ENCODE measurements around the gene KIF27. TPM values are rescaled to one million over a fixed set of nuclear protein-coding genes. Genes with fewer than 3 reads are reported as not detected.
"Not testable (repeated sequence)": the region's sequence is repeated elsewhere in the genome, so short reads cannot be mapped to it uniquely, and the experiment has no call there.

Gene KIF27
- total and polyA plus RNA-seq, 5 donors, result 0.75 to 6.5 (median 4.3) TPM

GRCh38 chr9:83957248-83957513 is 35.9 kb upstream of the KIF27 start:
- DNase-seq, result no peak
- no peaks in the 10 kb centered on the region for H3K27me3 ChIP-seq (ENCODE audit: control insufficient read depth, insufficient read depth)
- H3K4me3 ChIP-seq (ENCODE audit: low read length), result peak overlapping the region; percentile 66
- no peaks in the 10 kb centered on the region for H3K4me1 ChIP-seq (ENCODE audit: control insufficient read depth, insufficient read depth, low read length)
- intact Hi-C loops (cut with DNase I), result no loop called here
- no peak for ATAC-seq
- H3K9me3 ChIP-seq (ENCODE audit: control insufficient read depth, low read length), result no peaks in the 10 kb centered on the region
- WGBS, result 74% methylated on average over 4 of the region's 4 CpGs
- H3K27ac ChIP-seq (ENCODE audit: low read length), result no peak overlapping the region

- intact Hi-C loops (cut with DNase I), result no loop called here
- no peaks in the 10 kb centered on the region for H3K9me3 ChIP-seq (ENCODE audit: control insufficient read depth, low read length)
Measured at GRCh38 chr9:83956436-83957247, 35.4 kb upstream of the KIF27 start.

GRCh38 chr9:83956086-83956435 is 34.8 kb upstream of the KIF27 start:
- 7% methylated on average over 23 of the region's 23 CpGs for WGBS
- DNase-seq (peak; percentile 40 to 79 (median 78)), ATAC-seq (peak; percentile 51 to 70)
- Histone ChIP-seq H3K4me1 (ENCODE audit: control insufficient read depth, insufficient read depth, low read length) (no peaks in the 10 kb centered on the region), H3K4me3 (ENCODE audit: low read length) (peak overlapping the region; percentile 66), H3K27ac (ENCODE audit: low read length) (peak overlapping the region; percentile 79), H3K9me3 (ENCODE audit: control insufficient read depth, low read length) (no peaks in the 10 kb centered on the region), H3K27me3 (ENCODE audit: control insufficient read depth, insufficient read depth) (no peaks in the 10 kb centered on the region)
- intact Hi-C loops (cut with DNase I), result no loop called here

More at GRCh38 chr9:83956436-83957247, 35.4 kb upstream of the KIF27 start:
- peak; percentile 83 to 92 (median 90) for DNase-seq
- peak; percentile 96 for ATAC-seq
- Histone ChIP-seq H3K27me3 (ENCODE audit: control insufficient read depth, insufficient read depth) (no peaks in the 10 kb centered on the region), H3K27ac (ENCODE audit: low read length) (peak overlapping the region; percentile 79), H3K4me1 (ENCODE audit: control insufficient read depth, insufficient read depth, low read length) (no peaks in the 10 kb centered on the region), H3K4me3 (ENCODE audit: low read length) (peak overlapping the region; percentile 66)
- WGBS, result 2% methylated on average over 57 of the region's 57 CpGs

GRCh38 chr9:83948096-83948495 is 26.9 kb upstream of the KIF27 start:
- H3K4me1 ChIP-seq (ENCODE audit: control insufficient read depth, insufficient read depth, low read length); H3K9me3 ChIP-seq (ENCODE audit: control insufficient read depth, low read length); H3K4me3 ChIP-seq (ENCODE audit: low read length); H3K27me3 ChIP-seq (ENCODE audit: control insufficient read depth, insufficient read depth); H3K27ac ChIP-seq (ENCODE audit: low read length); ATAC-seq: not testable (repeated sequence)
- WGBS, result 98% methylated on average over 32 of the region's 39 CpGs
- intact Hi-C loops (cut with DNase I), result loop anchor here in 1 of 4 donors (10.0 kb wide), 1 partner anchor 227 kb away; no protein-coding TSS in a partner anchor
- DNase-seq, result peak in 1 of 3 donors; percentile 59

- WGBS, result 89% methylated on average over 5 of the region's 5 CpGs
- Histone ChIP-seq H3K4me3 (ENCODE audit: low read length) (no peak overlapping the region), H3K27ac (ENCODE audit: low read length) (no peak overlapping the region), H3K4me1 (ENCODE audit: control insufficient read depth, insufficient read depth, low read length) (no peaks in the 10 kb centered on the region), H3K9me3 (ENCODE audit: control insufficient read depth, low read length) (no peaks in the 10 kb centered on the region), H3K27me3 (ENCODE audit: control insufficient read depth, insufficient read depth) (no peaks in the 10 kb centered on the region)
- DNase-seq (no peak), ATAC-seq (no peak)
- intact Hi-C loops (cut with DNase I), result loop anchor here in 2 of 4 donors (2.0 to 10.0 kb wide), 3 partner anchors 234 to 377 kb away; no protein-coding TSS in a partner anchor
Measured at GRCh38 chr9:83940590-83941303, 19.5 kb upstream of the KIF27 start.

GRCh38 chr9:83937861-83938455 is 16.7 kb upstream of the KIF27 start:
- intact Hi-C loops (cut with DNase I), result loop anchor here in 3 of 4 donors (2.0 to 10.0 kb wide), 4 partner anchors 237 to 374 kb away; no protein-coding TSS in a partner anchor
- H3K4me1 ChIP-seq (ENCODE audit: control insufficient read depth, insufficient read depth, low read length), result peaks cover 4% of the 10 kb centered on the region
- H3K9me3 ChIP-seq (ENCODE audit: control insufficient read depth, low read length), result no peaks in the 10 kb centered on the region
- DNase-seq, result no peak
- no peaks in the 10 kb centered on the region for H3K27me3 ChIP-seq (ENCODE audit: control insufficient read depth, insufficient read depth)
- peak; percentile 55 to 58 for ATAC-seq
- no peak overlapping the region for H3K27ac ChIP-seq (ENCODE audit: low read length)
- H3K4me3 ChIP-seq (ENCODE audit: low read length), result no peak overlapping the region
- WGBS, result 47% methylated on average over 1 of the region's 1 CpG

GRCh38 chr9:83936523-83936922 is 15.3 kb upstream of the KIF27 start:
- DNase-seq (no peak), ATAC-seq (no peak)
- H3K9me3 ChIP-seq (ENCODE audit: control insufficient read depth, low read length), result no peaks in the 10 kb centered on the region
- intact Hi-C loops (cut with DNase I), result loop anchor here in 3 of 4 donors (2.0 to 10.0 kb wide), 4 partner anchors 238 to 376 kb away; no protein-coding TSS in a partner anchor
- WGBS, result 79% methylated on average over 6 of the region's 6 CpGs
- H3K4me3 ChIP-seq (ENCODE audit: low read length), result no peak overlapping the region
- no peaks in the 10 kb centered on the region for H3K27me3 ChIP-seq (ENCODE audit: control insufficient read depth, insufficient read depth)
- H3K4me1 ChIP-seq (ENCODE audit: control insufficient read depth, insufficient read depth, low read length), result peaks cover 4% of the 10 kb centered on the region
- H3K27ac ChIP-seq (ENCODE audit: low read length), result no peak overlapping the region

GRCh38 chr9:83935276-83935935 is 14.2 kb upstream of the KIF27 start:
- peaks cover 4% of the 10 kb centered on the region for H3K4me1 ChIP-seq (ENCODE audit: control insufficient read depth, insufficient read depth, low read length)
- H3K4me3 ChIP-seq (ENCODE audit: low read length), result no peak overlapping the region
- 72% methylated on average over 3 of the region's 3 CpGs for WGBS
- DNase-seq, result no peak
- H3K27me3 ChIP-seq (ENCODE audit: control insufficient read depth, insufficient read depth), result no peaks in the 10 kb centered on the region
- ATAC-seq, result no peak
- no peak overlapping the region for H3K27ac ChIP-seq (ENCODE audit: low read length)
- intact Hi-C loops (cut with DNase I), result loop anchor here in 2 of 4 donors (5.0 to 10.0 kb wide), 3 partner anchors 239 to 377 kb away; no protein-coding TSS in a partner anchor
- no peaks in the 10 kb centered on the region for H3K9me3 ChIP-seq (ENCODE audit: control insufficient read depth, low read length)

GRCh38 chr9:83934569-83935275 is 13.5 kb upstream of the KIF27 start:
- ATAC-seq, result peak in 1 of 2 donors; percentile 23
- H3K4me3 ChIP-seq (ENCODE audit: low read length), result no peak overlapping the region
- DNase-seq, result no peak
- H3K9me3 ChIP-seq (ENCODE audit: control insufficient read depth, low read length), result no peaks in the 10 kb centered on the region
- no peaks in the 10 kb centered on the region for H3K27me3 ChIP-seq (ENCODE audit: control insufficient read depth, insufficient read depth)
- intact Hi-C loops (cut with DNase I), result loop anchor here in 2 of 4 donors (5.0 to 10.0 kb wide), 3 partner anchors 240 to 378 kb away; no protein-coding TSS in a partner anchor
- peaks cover 4% of the 10 kb centered on the region for H3K4me1 ChIP-seq (ENCODE audit: control insufficient read depth, insufficient read depth, low read length)
- 77% methylated on average over 5 of the region's 5 CpGs for WGBS
- no peak overlapping the region for H3K27ac ChIP-seq (ENCODE audit: low read length)

GRCh38 chr9:83933790-83934189 is 12.6 kb upstream of the KIF27 start:
- no peak overlapping the region for H3K27ac ChIP-seq (ENCODE audit: low read length)
- ATAC-seq (no peak), DNase-seq (no peak)
- no peaks in the 10 kb centered on the region for H3K9me3 ChIP-seq (ENCODE audit: control insufficient read depth, low read length)
- intact Hi-C loops (cut with DNase I), result loop anchor here in 2 of 4 donors (10.0 kb wide), 1 partner anchor 241 kb away; no protein-coding TSS in a partner anchor
- 62% methylated on average over 3 of the region's 3 CpGs for WGBS
- no peaks in the 10 kb centered on the region for H3K27me3 ChIP-seq (ENCODE audit: control insufficient read depth, insufficient read depth)
- no peak overlapping the region for H3K4me3 ChIP-seq (ENCODE audit: low read length)
- H3K4me1 ChIP-seq (ENCODE audit: control insufficient read depth, insufficient read depth, low read length), result peaks cover 4% of the 10 kb centered on the region
